NCI-H146 treated with DMSO at 0.1 percent for 48 hours (cell line): ENCODE results near the gene PUDP.

ENCODE experiments used
- DNase-seq: peaks from one replicate; lab custom pipeline; 2025; ENCODE audit not compliant: unreplicated experiment; lab: John Stamatoyannopoulos, UW

PUDP gene

GRCh38 chrX:7147413-7147977 is 458 bp downstream of the PUDP start, which contains the start of gene STS:
Gene STS (plus strand): TSS chrX:7147712. CDS start chrX:7253200, 105,488 bp downstream.
- DNase-seq, result no peak

GRCh38 chrX:7146703-7147412 is 1.1 kb downstream of the PUDP start:
- DNase-seq, result peak; percentile 21

GRCh38 chrX:7146020-7146702 is 1.8 kb downstream of the PUDP start:
- DNase-seq, result no peak

DNA sequence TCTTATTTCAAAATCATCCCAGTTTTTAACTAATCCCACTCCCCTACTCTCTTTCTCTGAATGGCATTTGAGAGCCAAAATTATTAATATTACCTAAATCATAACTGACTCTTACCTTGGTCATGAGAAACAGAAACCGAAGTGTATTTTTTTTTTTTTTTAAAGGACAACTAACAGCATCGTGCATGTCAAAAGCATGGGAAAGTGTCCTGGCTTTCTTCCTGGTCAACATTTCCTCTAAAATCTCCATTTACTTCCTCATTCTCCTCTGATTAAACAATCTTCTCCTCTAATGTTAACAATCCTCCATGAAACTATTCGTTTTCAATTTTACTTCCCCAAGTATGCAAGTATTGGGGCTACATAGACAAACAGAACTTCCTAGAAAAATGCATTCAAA is 2.5 kb downstream of the PUDP start:
- DNase-seq, result no peak

- DNase-seq, result no peak
Measured at GRCh38 chrX:7143941-7144525, 3.9 kb downstream of the PUDP start.

GRCh38 chrX:7143076-7143475 is 4.9 kb downstream of the PUDP start:
- no peak for DNase-seq

DNA sequence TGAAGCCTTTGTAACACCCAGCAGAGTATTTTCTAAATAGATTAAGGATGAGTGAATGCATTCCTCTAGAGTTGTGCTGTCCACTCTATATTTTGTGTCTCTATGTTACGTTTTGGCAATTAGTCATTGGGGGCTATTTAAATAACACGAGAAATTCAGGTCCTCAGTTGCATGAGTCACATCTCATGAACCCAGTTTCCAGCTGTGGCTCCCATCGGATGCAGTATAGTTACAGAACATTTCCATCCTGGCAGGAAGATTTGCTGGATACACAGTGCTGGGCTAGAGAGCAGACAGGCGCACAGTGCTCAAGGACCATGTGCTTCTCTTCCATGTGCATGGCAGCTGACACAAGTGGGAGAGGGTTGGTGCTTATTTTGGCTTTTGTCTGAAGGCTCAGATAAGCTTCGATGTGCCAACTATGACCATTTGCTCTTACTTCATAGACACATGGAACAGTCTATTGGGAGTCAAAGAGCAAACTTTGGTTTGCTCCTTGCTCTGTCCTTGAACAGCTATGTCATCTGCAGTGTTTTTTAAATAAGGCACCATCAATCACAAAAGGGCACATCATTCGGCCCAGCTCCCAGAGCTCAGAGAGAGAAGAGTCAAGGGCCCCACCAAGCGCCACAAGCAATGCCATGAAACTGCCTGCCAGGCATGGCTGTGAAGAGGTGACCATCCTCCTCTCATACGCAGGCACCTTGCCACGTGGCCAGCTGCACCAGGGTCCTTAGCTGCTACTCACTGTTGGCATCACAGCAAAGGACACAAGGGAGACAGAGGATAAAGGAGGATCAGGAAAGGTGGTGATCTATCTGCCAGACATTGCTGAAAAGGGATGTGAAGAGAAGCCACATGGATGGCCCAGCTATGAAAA is 8.5 kb downstream of the PUDP start:
- DNase-seq, result no peak

DNA sequence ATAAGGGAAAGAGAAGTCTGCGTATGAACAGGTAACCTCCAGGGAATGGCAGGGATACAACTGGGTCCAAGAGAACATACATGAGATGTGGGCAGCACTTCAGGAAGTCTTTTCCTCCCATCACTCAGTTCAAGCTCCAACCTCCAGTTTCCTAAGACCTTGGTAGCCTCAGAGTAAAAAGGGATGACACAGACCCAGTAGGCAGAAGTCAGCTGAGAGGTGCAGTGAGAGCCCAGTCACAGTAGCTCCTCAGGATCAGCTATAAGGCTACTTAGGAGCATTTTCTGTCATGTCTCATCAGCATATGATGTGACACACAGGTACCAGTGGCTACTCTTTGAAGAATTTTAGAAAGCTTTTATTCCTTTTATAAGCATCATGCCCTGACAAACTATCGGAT is 13.0 kb downstream of the PUDP start:
- no peak for DNase-seq

GRCh38 chrX:7133050-7133440 is 14.9 kb downstream of the PUDP start:
- DNase-seq, result no peak

DNA sequence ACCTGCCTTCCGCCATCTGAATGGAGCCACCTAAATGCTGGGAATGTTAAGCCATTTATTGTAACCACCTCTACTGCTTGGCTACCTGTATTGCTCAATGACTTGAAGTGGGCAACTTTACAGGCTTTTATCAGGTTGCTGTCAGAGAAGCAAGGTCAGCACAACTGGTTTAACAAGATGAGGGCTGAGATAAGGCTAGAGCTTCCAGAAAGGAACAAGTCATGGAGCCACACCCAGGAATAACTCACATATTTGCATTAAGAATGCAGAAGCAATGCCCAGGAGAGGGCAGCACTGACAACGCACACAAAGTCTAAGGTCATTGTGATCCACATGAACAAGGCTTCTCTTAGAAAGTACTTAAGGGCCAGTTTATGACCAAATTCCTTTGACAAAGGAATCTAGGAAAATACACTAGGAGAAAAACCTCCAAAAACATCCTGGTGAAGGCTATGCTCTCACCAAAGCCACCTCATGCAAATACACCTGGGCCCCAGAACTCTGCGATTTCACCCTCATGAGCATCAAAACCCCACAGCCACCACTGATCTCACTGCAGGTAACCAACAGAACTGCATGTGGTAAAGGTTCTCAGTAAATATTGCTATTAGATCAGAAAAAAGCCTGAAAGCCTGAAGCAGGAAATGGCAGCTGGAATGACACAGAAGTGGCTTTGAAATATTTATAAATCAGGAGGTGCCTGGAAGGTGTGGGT is 15.5 kb downstream of the PUDP start:
- peak; percentile 55 for DNase-seq

- DNase-seq, result no peak
Measured at GRCh38 chrX:7131621-7132020, 16.3 kb downstream of the PUDP start.

GRCh38 chrX:7127056-7127455 is 20.9 kb downstream of the PUDP start:
- DNase-seq, result no peak

DNA sequence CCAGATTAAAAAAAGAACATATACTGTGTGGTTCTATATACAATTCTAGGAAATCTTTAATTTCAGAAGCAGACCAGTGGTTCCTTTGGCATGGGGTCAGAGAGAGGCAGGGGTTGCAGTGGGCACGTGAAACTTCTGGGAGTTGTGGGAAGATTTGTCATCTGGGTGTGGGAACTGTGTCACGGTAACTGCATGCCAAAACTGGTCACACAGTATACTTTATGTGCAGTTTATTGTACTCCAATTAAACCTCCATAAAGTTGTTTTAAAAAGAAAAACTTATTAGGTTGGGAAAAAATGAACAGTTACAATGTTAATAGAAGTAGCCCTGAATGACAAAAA is 27.1 kb downstream of the PUDP start:
- no peak for DNase-seq

GRCh38 chrX:7119950-7120877 is 27.7 kb downstream of the PUDP start:
- peak; percentile 79 for DNase-seq

GRCh38 chrX:7117587-7117986 is 30.4 kb downstream of the PUDP start:
- DNase-seq, result no peak

GRCh38 chrX:7116081-7116480 is 31.9 kb downstream of the PUDP start:
- no peak for DNase-seq

DNA sequence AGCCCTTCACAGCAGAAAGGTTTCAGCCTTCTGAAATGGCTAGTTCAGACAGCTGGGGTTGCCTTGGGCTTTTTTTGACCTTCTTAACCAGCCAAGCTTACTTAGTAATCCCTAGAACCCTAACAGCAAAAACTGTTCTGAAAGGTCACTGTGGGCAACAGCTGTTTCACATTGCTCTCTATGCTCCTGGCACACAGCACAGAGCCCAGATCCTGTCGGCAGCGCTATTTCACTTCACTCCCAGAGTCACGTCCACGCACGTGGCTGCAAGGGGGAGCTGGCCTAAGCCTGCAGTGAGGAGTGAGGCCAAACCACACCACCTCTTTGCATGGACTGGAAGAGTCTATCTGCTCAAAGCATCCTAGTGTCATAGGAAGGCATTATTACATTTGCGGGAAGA is 32.4 kb downstream of the PUDP start:
- DNase-seq, result no peak

GRCh38 chrX:7112071-7112470 is 35.9 kb downstream of the PUDP start:
- no peak for DNase-seq

GRCh38 chrX:7111518-7111917 is 36.4 kb downstream of the PUDP start:
- no peak for DNase-seq
